HFF-Myc (cell line): ENCODE results near the gene MRFAP1.
A peak's percentile ranks its signal among the peaks of the same experiment; 100 is the strongest.

Experiments
- DNase-seq: peaks from one replicate; pipeline ENCODE4 v3.0.0-alpha.2; 2011; ENCODE audit warnings: low read depth; ENCODE audit errors: extremely low read depth
- H3K4me3 ChIP-seq: replicated peaks from 2 replicates; pipeline ENCODE4 v1.5.1; 2011; ENCODE audit warnings: low read depth, mild to moderate bottlenecking, control low read depth, low read length
- CTCF ChIP-seq: IDR thresholded peaks from 2 replicates; pipeline ENCODE4 v1.5.1; 2012; ENCODE audit warnings: mild to moderate bottlenecking, low read depth, low read length, control low read depth; ENCODE audit errors: missing control alignments

MRFAP1 gene

GRCh38 chr4:6632125-6632524, 8.4 kb upstream of the MRFAP1 start:
- H3K4me3 ChIP-seq: no peak overlapping the region
- DNase-seq: no peak
- no peak for TF ChIP-seq CTCF

- no peak for DNase-seq
- no peak overlapping the region for H3K4me3 ChIP-seq
Observed at GRCh38 chr4:6633091-6633906, 7.2 kb upstream of the MRFAP1 start.

GRCh38 chr4:6634746-6635145, 5.7 kb upstream of the MRFAP1 start:
- TF ChIP-seq CTCF: no peak
- no peak overlapping the region for H3K4me3 ChIP-seq
- no peak for DNase-seq

More at GRCh38 chr4:6633091-6633906, 7.2 kb upstream of the MRFAP1 start:
- no peak for TF ChIP-seq CTCF

- DNase-seq: no peak
- TF ChIP-seq CTCF: no peak
- H3K4me3 ChIP-seq: no peak overlapping the region
Observed at GRCh38 chr4:6639137-6639680, 1.3 kb upstream of the MRFAP1 start.

GRCh38 chr4:6641164-6641970, 882 bp downstream of the MRFAP1 start:
- no peak for TF ChIP-seq CTCF
- peak overlapping the region; percentile 83 for H3K4me3 ChIP-seq
- no peak for DNase-seq

GRCh38 chr4:6641971-6642320, 1.5 kb downstream of the MRFAP1 start:
- DNase-seq: no peak
- no peak for TF ChIP-seq CTCF
- peak overlapping the region; percentile 83 for H3K4me3 ChIP-seq
